ENCODE results near the gene CCDC159. TPM values are rescaled to one million over a fixed set of nuclear protein-coding genes. Genes with fewer than 3 reads are reported as not detected.
A peak's percentile ranks its signal among the peaks of the same experiment; 100 is the strongest.

CCDC159 gene
- total and polyA plus RNA-seq, 2 donors (not counting 1 experiment from before 2014, with no cell fraction given), result 57.5 to 128 TPM

DNA sequence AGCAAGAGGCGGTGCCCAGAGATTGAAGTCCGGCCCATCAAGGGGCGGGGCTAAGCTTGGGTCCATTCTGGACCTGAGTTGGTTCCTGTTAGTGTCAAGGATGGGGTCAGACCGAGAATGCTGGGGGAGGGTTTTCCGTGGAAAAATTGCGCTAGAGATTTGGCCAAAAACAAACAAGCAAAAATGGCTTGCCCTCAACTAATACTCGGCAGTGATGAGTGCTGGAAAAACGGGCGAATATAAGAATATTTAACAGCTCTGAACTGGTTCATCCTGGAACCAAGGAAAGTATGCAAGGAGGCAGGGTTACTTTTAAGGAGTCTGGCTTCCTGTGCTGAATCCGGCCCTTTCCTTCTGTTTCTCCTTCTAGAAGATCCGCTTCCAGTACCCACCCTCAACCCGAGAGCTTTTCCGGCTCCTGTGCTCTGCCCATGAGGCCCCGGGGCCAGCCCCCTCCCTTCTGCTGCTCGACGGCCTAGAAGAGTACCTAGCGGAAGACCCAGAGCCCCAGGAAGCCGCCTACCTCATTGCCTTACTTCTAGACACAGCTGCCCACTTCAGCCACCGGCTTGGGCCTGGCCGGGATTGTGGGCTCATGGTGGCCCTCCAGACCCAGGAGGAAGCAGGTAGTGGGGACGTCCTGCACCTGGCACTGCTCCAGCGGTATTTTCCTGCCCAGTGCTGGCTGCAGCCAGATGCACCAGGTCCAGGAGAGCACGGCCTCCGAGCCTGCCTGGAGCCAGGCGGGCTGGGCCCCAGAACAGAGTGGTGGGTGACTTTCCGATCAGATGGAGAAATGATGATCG, 29.0 kb downstream of the CCDC159 start:
- ATAC-seq (ENCODE audit: low read depth), result peak; percentile 9
- no peak overlapping the region for H3K4me3 Mint-ChIP-seq
- no peaks in the 10 kb centered on the region for H3K27me3 ChIP-seq (replicated peaks in 1 of 4; ENCODE audit: control extremely low read depth in 1 of 4, control insufficient read depth in 3 of 4, insufficient read depth in 4 of 4, low read length in 3 of 4)
- peak overlapping the region; percentile 96 for H3K4me2 ChIP-seq (replicated peaks; ENCODE audit: low read depth, low read length, poor library complexity, severe bottlenecking)
- H3K4me1 ChIP-seq (ENCODE audit: control insufficient read depth in 2 of 2, insufficient read depth in 2 of 2, low read length in 2 of 2), result peaks cover 31 to 36% of the 10 kb centered on the region in 2 donors
- CTCF ChIA-PET, result interaction anchor here (0.5 to 4.6 kb wide), 11 partner anchors 8 to 110 kb away, joined by 3 to 37 read pairs (median 5); partner anchors contain the start of gene EPOR
- H3K79me2 ChIP-seq (ENCODE audit: control insufficient read depth, insufficient read depth, low read length), result peaks cover 16% of the 10 kb centered on the region
- POLR2A ChIA-PET, result interaction anchor here (0.5 to 2.5 kb wide), 11 partner anchors 8 to 914 kb away, joined by 3 to 23 read pairs (median 6); partner anchors contain the start of genes CCDC159, EPOR, RAB3D and TMEM205
- intact Hi-C loops (cut with micrococcal nuclease), result loop anchor here (2.0 to 10.0 kb wide), 2 partner anchors 83 to 1561 kb away; partner anchors contain the start of gene FBXL12
- H3K27ac Mint-ChIP-seq, result no peak overlapping the region
- H3K27ac ChIP-seq (ENCODE audit: low read length in 2 of 2), result peak overlapping the region; percentile 70 to 88
- DNase-seq, result peak; percentile 79
- peaks cover 20% of the 10 kb centered on the region for H3K4me1 Mint-ChIP-seq
- WGBS (ENCODE audit: insufficient coverage), result 6% methylated on average over 24 of the region's 27 CpGs
- no peaks in the 10 kb centered on the region for H3K9me3 Mint-ChIP-seq (ENCODE audit: insufficient read depth)
- TF ChIP-seq, protein P1, sequence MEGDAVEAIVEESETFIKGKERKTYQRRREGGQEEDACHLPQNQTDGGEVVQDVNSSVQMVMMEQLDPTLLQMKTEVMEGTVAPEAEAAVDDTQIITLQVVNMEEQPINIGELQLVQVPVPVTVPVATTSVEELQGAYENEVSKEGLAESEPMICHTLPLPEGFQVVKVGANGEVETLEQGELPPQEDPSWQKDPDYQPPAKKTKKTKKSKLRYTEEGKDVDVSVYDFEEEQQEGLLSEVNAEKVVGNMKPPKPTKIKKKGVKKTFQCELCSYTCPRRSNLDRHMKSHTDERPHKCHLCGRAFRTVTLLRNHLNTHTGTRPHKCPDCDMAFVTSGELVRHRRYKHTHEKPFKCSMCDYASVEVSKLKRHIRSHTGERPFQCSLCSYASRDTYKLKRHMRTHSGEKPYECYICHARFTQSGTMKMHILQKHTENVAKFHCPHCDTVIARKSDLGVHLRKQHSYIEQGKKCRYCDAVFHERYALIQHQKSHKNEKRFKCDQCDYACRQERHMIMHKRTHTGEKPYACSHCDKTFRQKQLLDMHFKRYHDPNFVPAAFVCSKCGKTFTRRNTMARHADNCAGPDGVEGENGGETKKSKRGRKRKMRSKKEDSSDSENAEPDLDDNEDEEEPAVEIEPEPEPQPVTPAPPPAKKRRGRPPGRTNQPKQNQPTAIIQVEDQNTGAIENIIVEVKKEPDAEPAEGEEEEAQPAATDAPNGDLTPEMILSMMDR (IDR thresholded peaks at IDR 0.05), result no peak
- TF ChIP-seq EZH2 (IDR thresholded peaks at IDR 0.05; ENCODE audit: borderline replicate concordance, insufficient read depth, low read depth, low read length, poor library complexity, severe bottlenecking), result no peak
- no peaks in the 10 kb centered on the region for H4K20me1 ChIP-seq (ENCODE audit: control insufficient read depth, insufficient read depth, low read length, poor library complexity, severe bottlenecking)
- H3K27me3 Mint-ChIP-seq, result no peaks in the 10 kb centered on the region
- H3K4me3 ChIP-seq (ENCODE audit: control extremely low read depth in 1 of 5, extremely low read depth in 1 of 5, insufficient read depth in 1 of 5, low read depth in 2 of 5, low read length in 4 of 5), result peak overlapping the region; percentile 64 to 83 (median 74)
- H3K36me3 ChIP-seq (replicated peaks in 1 of 2; ENCODE audit: control extremely low read depth in 1 of 2, control insufficient read depth in 1 of 2, extremely low read depth in 1 of 2, insufficient read depth in 2 of 2, low read length in 1 of 2), result no peaks in the 10 kb centered on the region
- H3K9me3 ChIP-seq (ENCODE audit: control extremely low read depth in 1 of 3, control insufficient read depth in 2 of 3, insufficient read depth in 1 of 3, low read length in 2 of 3), result no peaks in the 10 kb centered on the region
- H3K9ac ChIP-seq (ENCODE audit: low read length), result peak overlapping the region; percentile 82
- peak overlapping the region; percentile 84 for H2AFZ ChIP-seq (ENCODE audit: insufficient read depth, low read depth, low read length, poor library complexity, severe bottlenecking)

DNA sequence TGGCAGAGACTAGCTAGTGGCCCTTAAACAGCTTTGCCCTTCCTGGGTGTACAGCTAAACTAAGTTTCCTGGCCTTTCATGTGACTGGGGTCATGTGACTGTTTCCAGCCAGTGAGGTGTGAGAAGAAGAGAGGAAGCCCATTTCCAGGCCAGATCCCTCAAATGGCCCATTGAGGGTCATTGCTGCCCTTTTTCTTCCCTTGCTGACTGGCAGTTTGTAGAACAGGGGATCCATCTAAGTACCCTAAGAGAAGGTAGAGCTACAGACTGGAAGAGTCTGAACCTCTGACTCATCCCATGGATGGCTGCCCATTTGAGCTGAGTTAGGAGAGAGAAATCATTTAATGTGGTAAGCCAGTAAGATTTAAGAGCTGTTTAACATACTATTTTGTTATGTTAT, 30.9 kb downstream of the CCDC159 start:
- intact Hi-C loops (cut with micrococcal nuclease), result loop anchor here (10.0 kb wide), 1 partner anchor 1562 kb away; the partner anchor contains the start of gene FBXL12
- TF ChIP-seq, protein P1 (IDR thresholded peaks at IDR 0.05), result no peak
- H3K36me3 ChIP-seq (replicated peaks in 1 of 2; ENCODE audit: control extremely low read depth in 1 of 2, control insufficient read depth in 1 of 2, extremely low read depth in 1 of 2, insufficient read depth in 2 of 2, low read length in 1 of 2), result no peaks in the 10 kb centered on the region
- H3K4me3 ChIP-seq (ENCODE audit: control extremely low read depth in 1 of 5, extremely low read depth in 1 of 5, insufficient read depth in 1 of 5, low read depth in 2 of 5, low read length in 4 of 5), result no peak overlapping the region
- no peak overlapping the region for H3K27ac ChIP-seq (ENCODE audit: low read length in 2 of 2)
- peaks cover 42 to 53% of the 10 kb centered on the region in 2 donors for H3K4me1 ChIP-seq (ENCODE audit: control insufficient read depth in 2 of 2, insufficient read depth in 2 of 2, low read length in 2 of 2)
- peak overlapping the region; percentile 60 for H3K4me3 Mint-ChIP-seq
- H3K9ac ChIP-seq (ENCODE audit: low read length), result no peak overlapping the region
- peaks cover 35% of the 10 kb centered on the region for H3K4me1 Mint-ChIP-seq
- H3K27me3 ChIP-seq (replicated peaks in 1 of 4; ENCODE audit: control extremely low read depth in 1 of 4, control insufficient read depth in 3 of 4, insufficient read depth in 4 of 4, low read length in 3 of 4), result peaks cover 0 to 3% (median 0%) of the 10 kb centered on the region in 4 experiments
- ATAC-seq (ENCODE audit: low read depth), result no peak
- POLR2A ChIA-PET, result interaction anchor here (1.1 kb wide), 1 partner anchor 31 kb away, joined by 3 read pairs; the partner anchor contains the start of genes CCDC159 and TMEM205
- H3K27me3 Mint-ChIP-seq, result no peaks in the 10 kb centered on the region
- no peaks in the 10 kb centered on the region for H4K20me1 ChIP-seq (ENCODE audit: control insufficient read depth, insufficient read depth, low read length, poor library complexity, severe bottlenecking)
- H3K27ac Mint-ChIP-seq, result peak overlapping the region; percentile 34
- peaks cover 16% of the 10 kb centered on the region for H3K79me2 ChIP-seq (ENCODE audit: control insufficient read depth, insufficient read depth, low read length)
- no peak overlapping the region for H3K4me2 ChIP-seq (replicated peaks; ENCODE audit: low read depth, low read length, poor library complexity, severe bottlenecking)
- CTCF ChIA-PET, result interaction anchor here (0.7 to 4.6 kb wide), 10 partner anchors 22 to 105 kb away, joined by 3 to 37 read pairs (median 4); no protein-coding TSS in a partner anchor
- no peaks in the 10 kb centered on the region for H3K9me3 Mint-ChIP-seq (ENCODE audit: insufficient read depth)
- no peak for DNase-seq
- H2AFZ ChIP-seq (ENCODE audit: insufficient read depth, low read depth, low read length, poor library complexity, severe bottlenecking), result no peak overlapping the region
- H3K9me3 ChIP-seq (ENCODE audit: control extremely low read depth in 1 of 3, control insufficient read depth in 2 of 3, insufficient read depth in 1 of 3, low read length in 2 of 3), result peaks cover 0 to 6% (median 0%) of the 10 kb centered on the region in 3 donors

All from B cell (primary cell).